Tibial artery (tissue), 4 donors: Measurements from ENCODE around the gene OR2W3.

Source experiments
- DNase-seq, 2 donors: peaks; one replicate each; pipeline ENCODE4 v3.0.0-alpha.2; 2019
- H3K27ac ChIP-seq, 2 donors: fragments of 200-600 bp; sonication (generic) in 1 of 2; 1 replicate in 1 of 2; 2 replicates in 1 of 2; pipeline ENCODE4 v1.5.1; 2018 to 2019; ENCODE audit warnings: mild to moderate bottlenecking in 1 of 2
- H3K27me3 ChIP-seq, 2 donors: fragments of 200-600 bp; sonication (generic) in 1 of 2; one replicate each; pipeline versions ENCODE4 v1.5.1 to v1.6.0; 2016 to 2019
- H3K36me3 ChIP-seq, 3 donors: fragments of 200-600 bp; sonication (generic) in 2 of 3; one replicate each; pipeline ENCODE4 v1.5.1; 2016 to 2019; ENCODE audit warnings: mild to moderate bottlenecking in 2 of 3
- H3K4me1 ChIP-seq, 4 donors: fragments of 200-600 bp; sonication (generic) in 2 of 4; 1 replicate in 3 of 4; 2 replicates in 1 of 4; pipeline ENCODE4 v1.5.1; 2016 to 2019
- H3K4me3 ChIP-seq, 2 donors: fragments of 200-600 bp; sonication (generic) in 1 of 2; 1 replicate in 1 of 2; 2 replicates in 1 of 2; pipeline ENCODE4 v1.5.1; 2018 to 2019; ENCODE audit warnings: mild to moderate bottlenecking in 2 of 2
- H3K9me3 ChIP-seq, 3 donors: fragments of 200-600 bp; sonication (generic) in 1 of 3; one replicate each; pipeline ENCODE4 v1.5.1; 2016 to 2019
- intact Hi-C: fragments of 100-400 bp; cut with DNase I; formaldehyde crosslinking; loops from one replicate; pipeline ENCODE4 v1.15.0; 2023; ENCODE audit warnings: low total_unique reads
- TF ChIP-seq, protein P1 (sequence below), 2 experiments: fragments of 200-600 bp in 1 of 2; fragments of 450-650 bp in 1 of 2; IDR thresholded peaks; one replicate each; pipeline ENCODE4 v1.5.1; 2017 to 2019; ENCODE audit warnings: antibody characterized with exemption in 2 of 2, mild to moderate bottlenecking in 1 of 2, moderate library complexity in 1 of 2

OR2W3 gene

DNA sequence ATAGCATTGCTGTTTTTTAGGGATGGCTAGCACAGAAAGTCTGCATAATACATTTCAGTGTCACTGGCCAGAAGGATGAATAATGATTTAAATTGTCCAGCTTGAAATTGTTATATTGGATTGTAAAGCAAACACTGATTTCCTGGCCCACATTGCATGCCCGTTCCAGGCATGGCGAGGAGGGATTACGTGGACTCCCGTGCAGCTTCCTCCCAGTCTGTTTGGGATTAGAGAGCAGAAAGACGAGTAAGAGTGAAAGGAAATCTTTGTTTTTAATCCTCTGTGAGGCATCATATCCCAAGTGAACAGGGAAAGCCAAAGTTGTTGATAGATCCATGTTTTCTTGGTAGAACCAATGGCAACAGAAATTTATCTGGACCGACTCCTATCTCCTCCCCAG lies 30.0 kb upstream of the OR2W3 start:
- no peaks in the 10 kb centered on the region for H3K4me1 ChIP-seq
- no peaks in the 10 kb centered on the region for H3K9me3 ChIP-seq
- no peak overlapping the region for H3K4me3 ChIP-seq
- TF ChIP-seq, protein P1, sequence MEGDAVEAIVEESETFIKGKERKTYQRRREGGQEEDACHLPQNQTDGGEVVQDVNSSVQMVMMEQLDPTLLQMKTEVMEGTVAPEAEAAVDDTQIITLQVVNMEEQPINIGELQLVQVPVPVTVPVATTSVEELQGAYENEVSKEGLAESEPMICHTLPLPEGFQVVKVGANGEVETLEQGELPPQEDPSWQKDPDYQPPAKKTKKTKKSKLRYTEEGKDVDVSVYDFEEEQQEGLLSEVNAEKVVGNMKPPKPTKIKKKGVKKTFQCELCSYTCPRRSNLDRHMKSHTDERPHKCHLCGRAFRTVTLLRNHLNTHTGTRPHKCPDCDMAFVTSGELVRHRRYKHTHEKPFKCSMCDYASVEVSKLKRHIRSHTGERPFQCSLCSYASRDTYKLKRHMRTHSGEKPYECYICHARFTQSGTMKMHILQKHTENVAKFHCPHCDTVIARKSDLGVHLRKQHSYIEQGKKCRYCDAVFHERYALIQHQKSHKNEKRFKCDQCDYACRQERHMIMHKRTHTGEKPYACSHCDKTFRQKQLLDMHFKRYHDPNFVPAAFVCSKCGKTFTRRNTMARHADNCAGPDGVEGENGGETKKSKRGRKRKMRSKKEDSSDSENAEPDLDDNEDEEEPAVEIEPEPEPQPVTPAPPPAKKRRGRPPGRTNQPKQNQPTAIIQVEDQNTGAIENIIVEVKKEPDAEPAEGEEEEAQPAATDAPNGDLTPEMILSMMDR (IDR thresholded peaks at IDR 0.05): no peak
- H3K36me3 ChIP-seq: peaks cover 0 to 22% (median 0%) of the 10 kb centered on the region in 3 donors
- DNase-seq: no peak
- H3K27ac ChIP-seq: no peak overlapping the region
- peaks cover 0 to under 1% of the 10 kb centered on the region in 2 donors for H3K27me3 ChIP-seq
- intact Hi-C loops: no loop called here

DNA sequence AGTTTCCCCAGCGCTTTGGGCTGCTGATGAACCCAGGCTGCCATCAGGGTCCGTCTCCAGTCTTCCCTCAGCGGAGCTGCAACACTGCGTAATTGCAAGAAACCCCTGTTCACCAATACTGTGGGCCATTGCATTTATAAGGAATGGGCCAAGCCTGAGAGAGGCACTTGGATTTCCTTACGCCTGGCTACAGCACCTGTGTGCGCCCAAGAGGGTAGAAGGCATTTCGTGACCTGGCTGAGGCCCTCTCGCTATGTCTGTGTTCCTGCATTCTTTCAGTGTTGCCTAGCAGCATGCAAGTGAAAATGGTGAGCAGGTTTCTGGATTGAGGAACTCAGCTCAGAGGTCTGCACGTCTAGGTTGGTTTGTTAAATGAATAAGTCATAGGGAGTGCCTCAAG lies 12.0 kb upstream of the OR2W3 start:
- intact Hi-C loops: no loop called here
- Histone ChIP-seq H3K4me3 (no peak overlapping the region), H3K4me1 (no peaks in the 10 kb centered on the region), H3K9me3 (no peaks in the 10 kb centered on the region), H3K27ac (no peak overlapping the region), H3K36me3 (no peaks in the 10 kb centered on the region), H3K27me3 (no peaks in the 10 kb centered on the region)
- TF ChIP-seq, protein P1 (IDR thresholded peaks at IDR 0.05): no peak
- no peak for DNase-seq

DNA sequence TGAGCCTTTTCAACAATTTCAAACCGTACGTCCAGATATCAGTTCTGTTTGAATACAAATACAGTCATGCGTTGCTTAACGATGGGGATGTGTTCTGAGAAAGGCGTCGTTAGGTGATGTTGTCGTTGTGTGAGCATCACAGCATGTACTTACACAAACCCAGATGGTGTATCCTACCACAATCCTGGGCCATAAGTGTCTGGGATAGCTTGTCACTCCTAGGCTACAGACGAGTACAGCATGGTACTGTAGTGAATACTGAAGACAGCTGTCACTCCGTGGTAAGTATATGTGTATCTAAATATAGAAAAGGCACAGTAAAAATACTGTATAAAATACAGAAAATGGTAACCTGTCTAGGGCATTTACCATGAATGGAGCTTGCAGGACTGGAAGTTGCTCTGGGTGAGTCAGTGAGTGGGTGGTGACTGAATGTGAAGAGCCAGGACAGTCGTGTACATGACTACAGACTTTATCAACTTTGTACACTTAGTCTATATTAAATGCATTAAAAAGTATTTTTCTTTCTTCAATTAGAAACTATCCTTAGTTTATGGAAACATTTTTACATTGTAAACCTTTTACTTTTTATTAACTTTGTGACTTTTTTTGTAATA lies 10.5 kb upstream of the OR2W3 start:
- H3K4me1 ChIP-seq: no peaks in the 10 kb centered on the region
- H3K9me3 ChIP-seq: no peaks in the 10 kb centered on the region
- TF ChIP-seq, protein P1 (IDR thresholded peaks at IDR 0.05): no peak
- intact Hi-C loops: no loop called here
- no peak overlapping the region for H3K4me3 ChIP-seq
- no peaks in the 10 kb centered on the region for H3K36me3 ChIP-seq
- no peak for DNase-seq
- H3K27me3 ChIP-seq: no peaks in the 10 kb centered on the region
- no peak overlapping the region for H3K27ac ChIP-seq

DNA sequence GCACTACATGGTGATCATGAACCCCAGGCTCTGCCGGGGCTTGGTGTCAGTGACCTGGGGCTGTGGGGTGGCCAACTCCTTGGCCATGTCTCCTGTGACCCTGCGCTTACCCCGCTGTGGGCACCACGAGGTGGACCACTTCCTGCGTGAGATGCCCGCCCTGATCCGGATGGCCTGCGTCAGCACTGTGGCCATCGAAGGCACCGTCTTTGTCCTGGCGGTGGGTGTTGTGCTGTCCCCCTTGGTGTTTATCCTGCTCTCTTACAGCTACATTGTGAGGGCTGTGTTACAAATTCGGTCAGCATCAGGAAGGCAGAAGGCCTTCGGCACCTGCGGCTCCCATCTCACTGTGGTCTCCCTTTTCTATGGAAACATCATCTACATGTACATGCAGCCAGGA lies 589 bp downstream of the OR2W3 start:
- intact Hi-C loops: no loop called here
- TF ChIP-seq, protein P1 (IDR thresholded peaks at IDR 0.05): no peak
- no peaks in the 10 kb centered on the region for H3K36me3 ChIP-seq
- H3K4me1 ChIP-seq: no peaks in the 10 kb centered on the region
- H3K27me3 ChIP-seq: no peaks in the 10 kb centered on the region
- H3K27ac ChIP-seq: no peak overlapping the region
- no peak overlapping the region for H3K4me3 ChIP-seq
- peaks cover 0 to 2% (median 0%) of the 10 kb centered on the region in 3 donors for H3K9me3 ChIP-seq
- no peak for DNase-seq

- Histone ChIP-seq H3K27ac (no peak overlapping the region), H3K27me3 (no peaks in the 10 kb centered on the region), H3K9me3 (no peaks in the 10 kb centered on the region), H3K4me1 (no peaks in the 10 kb centered on the region), H3K4me3 (no peak overlapping the region), H3K36me3 (no peaks in the 10 kb centered on the region)
- TF ChIP-seq, protein P1 (IDR thresholded peaks at IDR 0.05): no peak
- intact Hi-C loops: no loop called here
- no peak for DNase-seq
Measured at GRCh38 chr1:247904122-247904521, 8.7 kb downstream of the OR2W3 start.

- Histone ChIP-seq H3K36me3 (no peaks in the 10 kb centered on the region), H3K4me3 (no peak overlapping the region), H3K9me3 (no peaks in the 10 kb centered on the region), H3K4me1 (no peaks in the 10 kb centered on the region), H3K27me3 (no peaks in the 10 kb centered on the region), H3K27ac (no peak overlapping the region)
- DNase-seq: no peak
- intact Hi-C loops: no loop called here
- TF ChIP-seq, protein P1 (IDR thresholded peaks at IDR 0.05): no peak
Measured at GRCh38 chr1:247905181-247905580, 9.8 kb downstream of the OR2W3 start.
